Activated naive CD4-positive, alpha-beta T cell treated with Interleukin-2 at 50 U/mL for 16 hours (primary cell): Measurements from ENCODE around the gene PPP1CA.
A peak's percentile ranks its signal among the peaks of the same experiment; 100 is the strongest.
"Not testable (repeated sequence)": the region's sequence is repeated elsewhere in the genome, so short reads cannot be mapped to it uniquely, and the experiment has no call there.

Source experiments
- DNase-seq: peaks from one replicate; pipeline ENCODE4 v3.0.0-alpha.2; 2020

Gene PPP1CA

GRCh38 chr11:67416416-67417335, 15.0 kb upstream of the PPP1CA start:
- peak; percentile 71 for DNase-seq

GRCh38 chr11:67415501-67416304, 14.0 kb upstream of the PPP1CA start, which contains the start of gene CARNS1:
CARNS1 (plus strand) TSS chr11:67415678; CDS start chr11:67416200, 522 bp downstream.
- no peak for DNase-seq

GRCh38 chr11:67413266-67413849, 11.7 kb upstream of the PPP1CA start:
- no peak for DNase-seq

GRCh38 chr11:67412495-67413179, 11.0 kb upstream of the PPP1CA start:
- no peak for DNase-seq

GRCh38 chr11:67411785-67412152, 10.1 kb upstream of the PPP1CA start:
- DNase-seq = no peak

- DNase-seq = no peak
These were observed 9.5 kb upstream of the PPP1CA start for GRCh38 chr11:67410984-67411784.

GRCh38 chr11:67410369-67410831, 8.7 kb upstream of the PPP1CA start:
- no peak for DNase-seq

- DNase-seq = no peak
These were observed 8.2 kb upstream of the PPP1CA start for GRCh38 chr11:67409781-67410368.

- peak; percentile 63 for DNase-seq
These were observed 7.6 kb upstream of the PPP1CA start for GRCh38 chr11:67409261-67409666.

- DNase-seq = no peak
These were observed 7.0 kb upstream of the PPP1CA start for GRCh38 chr11:67408437-67409200.

- no peak for DNase-seq
These were observed 6.1 kb upstream of the PPP1CA start for GRCh38 chr11:67407688-67408163.

GRCh38 chr11:67406969-67407687, 5.5 kb upstream of the PPP1CA start:
- DNase-seq = peak; percentile 31

- DNase-seq = no peak
These were observed 4.8 kb upstream of the PPP1CA start for GRCh38 chr11:67406420-67406968.

GRCh38 chr11:67405688-67406339, 4.2 kb upstream of the PPP1CA start:
- no peak for DNase-seq

GRCh38 chr11:67405196-67405567, 3.5 kb upstream of the PPP1CA start:
- peak; percentile 39 for DNase-seq

- DNase-seq = peak; percentile 60
These were observed 3.0 kb upstream of the PPP1CA start for GRCh38 chr11:67404515-67405195.

- DNase-seq = not testable (repeated sequence)
These were observed 1.4 kb upstream of the PPP1CA start for GRCh38 chr11:67403085-67403484.

GRCh38 chr11:67402192-67402839, 658 bp upstream of the PPP1CA start:
- not testable (repeated sequence) for DNase-seq
